Stimulated activated CD4-positive, alpha-beta T cell treated with anti-CD3 and anti-CD28 coated beads, TNF-alpha, amount 100 ng/mL, for 48 hours (primary cell): ENCODE measurements around the gene DDX42.
A peak's percentile ranks its signal among the peaks of the same experiment; 100 is the strongest.

ENCODE experiments used
- DNase-seq, 3 donors: peaks; one replicate each; pipeline ENCODE4 v3.0.0-alpha.2; 2020; ENCODE audit warnings: low read depth in 3 of 3

DDX42 gene, protein sequence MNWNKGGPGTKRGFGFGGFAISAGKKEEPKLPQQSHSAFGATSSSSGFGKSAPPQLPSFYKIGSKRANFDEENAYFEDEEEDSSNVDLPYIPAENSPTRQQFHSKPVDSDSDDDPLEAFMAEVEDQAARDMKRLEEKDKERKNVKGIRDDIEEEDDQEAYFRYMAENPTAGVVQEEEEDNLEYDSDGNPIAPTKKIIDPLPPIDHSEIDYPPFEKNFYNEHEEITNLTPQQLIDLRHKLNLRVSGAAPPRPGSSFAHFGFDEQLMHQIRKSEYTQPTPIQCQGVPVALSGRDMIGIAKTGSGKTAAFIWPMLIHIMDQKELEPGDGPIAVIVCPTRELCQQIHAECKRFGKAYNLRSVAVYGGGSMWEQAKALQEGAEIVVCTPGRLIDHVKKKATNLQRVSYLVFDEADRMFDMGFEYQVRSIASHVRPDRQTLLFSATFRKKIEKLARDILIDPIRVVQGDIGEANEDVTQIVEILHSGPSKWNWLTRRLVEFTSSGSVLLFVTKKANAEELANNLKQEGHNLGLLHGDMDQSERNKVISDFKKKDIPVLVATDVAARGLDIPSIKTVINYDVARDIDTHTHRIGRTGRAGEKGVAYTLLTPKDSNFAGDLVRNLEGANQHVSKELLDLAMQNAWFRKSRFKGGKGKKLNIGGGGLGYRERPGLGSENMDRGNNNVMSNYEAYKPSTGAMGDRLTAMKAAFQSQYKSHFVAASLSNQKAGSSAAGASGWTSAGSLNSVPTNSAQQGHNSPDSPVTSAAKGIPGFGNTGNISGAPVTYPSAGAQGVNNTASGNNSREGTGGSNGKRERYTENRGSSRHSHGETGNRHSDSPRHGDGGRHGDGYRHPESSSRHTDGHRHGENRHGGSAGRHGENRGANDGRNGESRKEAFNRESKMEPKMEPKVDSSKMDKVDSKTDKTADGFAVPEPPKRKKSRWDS

GRCh38 chr17:63774141-63774968 is at the start of gene DDX42:
Gene DDX42 (plus strand): TSS chr17:63774170. CDS start chr17:63787050, 12,880 bp downstream.
- DNase-seq: peak in 2 of 3 donors; percentile 76 to 87

- DNase-seq: no peak
Observed at GRCh38 chr17:63735691-63736090, 38.3 kb upstream of the DDX42 start.

GRCh38 chr17:63740464-63741142 is 33.4 kb upstream of the DDX42 start:
- DNase-seq: no peak

GRCh38 chr17:63741143-63741407 is 32.9 kb upstream of the DDX42 start:
- DNase-seq: no peak

GRCh38 chr17:63741408-63742173 is 32.4 kb upstream of the DDX42 start, which contains the start of gene STRADA:
Gene STRADA (minus strand): TSS chr17:63741799. CDS start chr17:63728369, 13,430 bp downstream.
- peak; percentile 96 to 99 (median 98) for DNase-seq

DNA sequence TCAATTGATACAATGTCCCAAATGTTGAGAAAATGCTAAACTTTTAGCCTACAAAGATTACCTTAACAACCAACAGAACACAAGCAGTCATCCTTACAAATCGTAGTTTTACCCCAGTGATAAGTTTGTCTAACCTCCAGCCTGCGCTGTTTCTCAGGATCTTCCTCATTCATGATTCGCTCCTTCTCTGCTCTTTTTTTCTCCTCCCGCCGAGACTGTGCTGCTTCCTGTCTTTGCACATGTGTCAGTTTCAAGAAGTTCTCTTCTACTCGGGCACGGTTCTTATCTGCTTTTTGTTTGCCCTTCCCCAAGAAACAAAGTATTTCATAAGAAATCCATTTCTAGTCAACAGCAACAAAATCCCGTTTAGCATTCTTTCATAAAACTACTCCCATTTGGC is 22.2 kb upstream of the DDX42 start:
- no peak for DNase-seq

GRCh38 chr17:63752707-63753106 is 21.3 kb upstream of the DDX42 start:
- DNase-seq: no peak

DNA sequence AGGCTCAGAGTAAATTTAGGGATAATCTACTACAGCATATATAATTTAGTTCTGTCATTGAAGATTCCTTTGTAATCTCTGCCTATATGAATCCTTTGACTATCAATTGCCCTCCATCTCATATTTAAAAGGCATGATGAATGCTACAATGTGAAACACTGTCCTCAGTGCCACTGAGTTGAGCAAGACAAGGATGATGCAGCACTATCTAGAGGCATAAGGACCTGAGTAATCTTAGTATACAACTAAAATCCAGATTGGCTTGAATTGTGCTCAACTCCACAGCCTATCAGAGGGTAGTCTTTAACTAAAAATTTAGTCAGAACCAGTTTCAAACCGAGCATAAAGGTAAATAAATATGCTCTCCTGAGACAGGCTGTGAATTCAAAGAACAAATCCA is 20.8 kb upstream of the DDX42 start:
- no peak for DNase-seq

- no peak for DNase-seq
Observed at GRCh38 chr17:63754046-63754445, 19.9 kb upstream of the DDX42 start.

DNA sequence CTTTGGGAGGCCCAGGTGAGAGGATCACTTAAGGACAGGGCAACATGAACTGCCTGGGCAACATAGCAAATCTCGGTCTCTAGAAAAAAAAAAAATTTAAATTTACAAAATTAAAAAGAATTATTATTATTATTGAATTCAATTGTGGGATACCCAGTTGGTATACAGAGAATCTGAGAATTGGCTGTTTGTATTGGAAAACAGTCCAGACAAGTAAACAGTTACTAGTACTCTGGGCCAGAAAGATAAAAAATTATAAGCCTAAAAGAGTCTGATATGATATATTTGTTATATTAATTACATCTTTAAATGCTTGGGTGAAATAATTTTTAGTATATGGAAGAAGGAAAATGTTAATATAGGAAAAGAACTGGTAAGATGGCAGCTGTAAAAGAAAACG is 15.5 kb upstream of the DDX42 start:
- DNase-seq: no peak

GRCh38 chr17:63760771-63761539 is 13.0 kb upstream of the DDX42 start:
- no peak for DNase-seq

- DNase-seq: no peak
Observed at GRCh38 chr17:63762161-63763078, 11.6 kb upstream of the DDX42 start.

- DNase-seq: no peak
Observed at GRCh38 chr17:63764716-63765115, 9.3 kb upstream of the DDX42 start.

DNA sequence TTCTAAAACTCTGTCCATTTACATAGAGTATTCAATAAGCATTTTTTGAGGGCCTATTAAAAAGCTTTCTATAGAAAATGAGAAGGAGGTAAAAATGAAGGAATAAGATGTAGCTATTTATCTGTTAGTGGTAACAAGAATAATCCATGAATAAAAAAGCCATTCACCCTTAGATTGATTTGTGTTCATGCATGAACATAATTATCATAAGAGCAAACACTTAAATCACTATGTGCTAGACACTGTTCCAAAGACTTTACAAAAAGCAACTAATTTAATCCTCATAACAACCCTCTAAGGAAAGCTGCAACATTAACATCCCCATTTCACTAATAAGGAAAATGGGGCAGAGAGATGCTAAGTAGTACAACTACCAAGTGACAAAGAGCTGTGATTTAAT is 7.2 kb upstream of the DDX42 start:
- DNase-seq: no peak

DNA sequence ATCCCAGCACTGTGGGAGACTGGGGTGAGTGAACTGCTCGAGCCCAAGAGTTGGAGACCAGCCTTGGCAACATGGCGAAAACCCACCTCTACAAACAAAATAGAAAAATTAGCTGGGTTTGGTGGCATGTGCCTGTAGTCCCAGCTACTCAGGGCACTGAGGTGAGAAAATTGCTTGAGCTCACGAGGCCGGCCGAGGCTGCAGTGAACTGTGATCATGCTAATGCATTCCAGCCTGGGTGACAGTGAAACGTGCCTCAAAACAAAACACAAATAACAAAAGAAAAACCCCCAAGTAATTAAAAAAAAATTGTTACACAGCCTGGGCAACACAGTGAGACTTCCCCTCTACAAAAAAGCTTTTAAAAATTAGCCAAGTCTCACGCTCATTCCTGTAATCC is 5.5 kb upstream of the DDX42 start:
- DNase-seq: no peak

DNA sequence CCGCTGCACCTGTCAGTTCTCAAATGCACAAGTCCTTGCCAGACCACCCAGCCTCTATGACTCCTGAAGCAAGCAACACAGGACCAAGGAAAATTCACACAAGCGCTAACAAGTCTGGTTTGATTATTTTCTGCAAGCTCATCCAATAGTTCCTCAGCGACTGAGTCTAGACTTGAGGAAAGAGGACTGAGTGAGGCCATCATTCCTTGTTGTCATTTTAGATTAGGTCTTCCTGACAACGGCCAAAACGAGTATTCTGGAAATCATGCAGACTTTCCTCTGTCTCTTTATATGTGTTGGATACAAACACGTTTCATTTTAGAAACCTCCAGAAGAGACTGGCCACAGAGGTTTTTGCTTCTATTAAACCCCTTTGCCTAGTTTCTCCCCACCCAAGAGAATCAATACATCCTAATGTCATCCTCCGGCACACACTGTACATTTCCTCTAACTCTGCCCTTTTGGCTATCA is 1.1 kb upstream of the DDX42 start:
- no peak for DNase-seq

- DNase-seq: peak; percentile 95 to 99 (median 95)
Observed at GRCh38 chr17:63773272-63774140, 464 bp upstream of the DDX42 start, which contains the start of gene CCDC47. Gene CCDC47 (minus strand): TSS chr17:63773597. CDS start chr17:63766175, 7,422 bp downstream.

DNA sequence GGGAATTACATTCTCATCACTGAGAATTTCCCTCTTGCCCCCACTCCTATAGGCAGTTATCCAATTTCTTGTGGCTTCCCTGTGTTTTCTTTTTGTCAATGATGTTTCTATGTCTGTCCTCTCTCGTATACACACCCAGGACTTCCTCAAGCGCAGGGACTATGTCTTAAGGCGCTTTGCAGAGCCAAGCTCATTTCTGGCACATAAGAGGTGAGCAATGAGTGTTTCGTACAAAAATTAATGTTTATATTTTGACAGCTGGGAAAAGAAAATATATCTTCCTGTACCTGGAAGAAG is 947 bp downstream of the DDX42 start:
- no peak for DNase-seq
